ENCODE measurements around the gene OS9. TPM values are rescaled to one million over a fixed set of nuclear protein-coding genes. Genes with fewer than 3 reads are reported as not detected.

OS9 gene
- total RNA-seq, 1 donor: 211 TPM

DNA sequence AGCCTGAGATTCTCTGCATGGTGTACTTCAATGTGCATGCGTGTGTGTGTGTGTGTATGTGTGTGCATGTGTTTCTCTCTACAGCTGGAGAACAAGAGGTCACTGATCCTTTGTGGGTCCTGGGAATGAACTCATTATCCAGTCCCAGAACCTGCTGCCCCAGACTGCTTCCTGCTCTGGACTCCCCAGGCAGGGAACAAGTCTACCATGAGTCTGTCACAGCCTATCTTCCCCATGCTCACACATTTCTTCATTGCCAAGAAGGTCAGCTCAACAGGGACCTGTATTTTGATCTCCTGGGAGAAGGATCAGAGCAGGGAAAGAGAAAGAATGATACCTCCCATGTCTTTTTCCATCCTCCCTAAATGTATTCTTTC is 47.5 kb downstream of the OS9 start:
- Histone ChIP-seq H3K9me3 (ENCODE audit: low read depth, low read length) (no peaks in the 10 kb centered on the region), H3K4me3 (ENCODE audit: insufficient read depth, low read length) (no peak overlapping the region), H3K79me2 (ENCODE audit: insufficient read depth, low read length) (peaks cover 12% of the 10 kb centered on the region), H3K27me3 (ENCODE audit: insufficient read depth, low read length) (peaks cover 60% of the 10 kb centered on the region), H3K4me1 (ENCODE audit: insufficient read depth, low read length) (peaks cover 11% of the 10 kb centered on the region), H2AFZ (ENCODE audit: low read length) (no peak overlapping the region), H3K27ac (ENCODE audit: low read depth, low read length) (no peak overlapping the region), H3K36me3 (ENCODE audit: insufficient read depth, low read length) (peaks cover 4% of the 10 kb centered on the region), H4K20me1 (ENCODE audit: insufficient read depth, low read length) (no peaks in the 10 kb centered on the region), H3K4me2 (ENCODE audit: insufficient read depth, low read length) (no peak overlapping the region)
- DNase-seq (ENCODE audit: insufficient read length, low spot score, missing footprints): no peak
- TF ChIP-seq, protein P1, sequence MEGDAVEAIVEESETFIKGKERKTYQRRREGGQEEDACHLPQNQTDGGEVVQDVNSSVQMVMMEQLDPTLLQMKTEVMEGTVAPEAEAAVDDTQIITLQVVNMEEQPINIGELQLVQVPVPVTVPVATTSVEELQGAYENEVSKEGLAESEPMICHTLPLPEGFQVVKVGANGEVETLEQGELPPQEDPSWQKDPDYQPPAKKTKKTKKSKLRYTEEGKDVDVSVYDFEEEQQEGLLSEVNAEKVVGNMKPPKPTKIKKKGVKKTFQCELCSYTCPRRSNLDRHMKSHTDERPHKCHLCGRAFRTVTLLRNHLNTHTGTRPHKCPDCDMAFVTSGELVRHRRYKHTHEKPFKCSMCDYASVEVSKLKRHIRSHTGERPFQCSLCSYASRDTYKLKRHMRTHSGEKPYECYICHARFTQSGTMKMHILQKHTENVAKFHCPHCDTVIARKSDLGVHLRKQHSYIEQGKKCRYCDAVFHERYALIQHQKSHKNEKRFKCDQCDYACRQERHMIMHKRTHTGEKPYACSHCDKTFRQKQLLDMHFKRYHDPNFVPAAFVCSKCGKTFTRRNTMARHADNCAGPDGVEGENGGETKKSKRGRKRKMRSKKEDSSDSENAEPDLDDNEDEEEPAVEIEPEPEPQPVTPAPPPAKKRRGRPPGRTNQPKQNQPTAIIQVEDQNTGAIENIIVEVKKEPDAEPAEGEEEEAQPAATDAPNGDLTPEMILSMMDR (IDR thresholded peaks at IDR 0.05; ENCODE audit: extremely low read depth, low read depth, low read length): no peak

DNA sequence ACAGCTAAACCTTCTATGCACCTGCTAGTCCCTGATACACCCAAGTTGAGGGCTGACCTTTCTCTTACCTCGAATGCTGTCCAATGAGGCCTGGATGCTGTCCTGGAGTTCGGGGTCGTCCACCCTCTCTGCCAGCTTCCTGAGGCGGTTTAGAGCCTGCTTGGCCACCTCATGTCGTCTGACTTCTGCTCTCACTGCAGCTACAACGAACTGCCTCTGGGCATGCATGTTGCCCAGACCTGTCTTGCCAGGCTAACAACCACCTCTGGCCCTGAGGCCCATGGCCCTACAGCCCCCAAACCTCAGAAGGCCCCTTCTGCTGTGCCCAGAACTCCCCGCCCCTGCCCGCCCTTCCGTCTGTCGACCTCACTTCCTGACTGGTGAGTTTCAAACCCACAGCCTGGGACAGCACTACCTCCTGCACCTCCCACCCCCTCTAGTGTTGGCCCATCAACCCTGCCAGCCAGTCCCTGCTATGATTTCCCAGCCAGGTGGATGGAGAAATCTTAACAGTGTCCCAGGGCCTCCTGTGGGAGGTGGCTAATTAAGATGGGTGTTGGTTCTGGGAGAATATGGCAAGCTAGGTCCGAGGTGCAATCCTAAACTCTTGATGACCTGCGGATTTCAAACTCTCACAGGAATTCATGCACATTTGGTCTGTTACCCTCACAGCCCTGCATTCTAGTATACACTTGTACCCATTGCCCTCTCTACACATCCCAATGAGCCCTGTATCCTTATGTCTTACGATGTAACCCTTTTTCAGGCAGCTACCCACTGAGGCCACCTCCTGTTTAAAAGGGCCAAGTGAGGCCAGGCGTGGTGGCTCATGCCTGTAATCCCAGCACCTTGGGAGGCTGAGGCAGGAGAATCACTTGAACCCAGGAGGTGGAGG is 48.2 kb downstream of the OS9 start:
- H3K27me3 ChIP-seq (ENCODE audit: insufficient read depth, low read length): peaks cover 53% of the 10 kb centered on the region
- peaks cover 11% of the 10 kb centered on the region for H3K36me3 ChIP-seq (ENCODE audit: insufficient read depth, low read length)
- peaks cover 12% of the 10 kb centered on the region for H3K79me2 ChIP-seq (ENCODE audit: insufficient read depth, low read length)
- H3K4me2 ChIP-seq (ENCODE audit: insufficient read depth, low read length): no peak overlapping the region
- H4K20me1 ChIP-seq (ENCODE audit: insufficient read depth, low read length): no peaks in the 10 kb centered on the region
- TF ChIP-seq, protein P1 (IDR thresholded peaks at IDR 0.05; ENCODE audit: extremely low read depth, low read depth, low read length): no peak
- peak; percentile 53 for DNase-seq (ENCODE audit: insufficient read length, low spot score, missing footprints)
- H3K9me3 ChIP-seq (ENCODE audit: low read depth, low read length): no peaks in the 10 kb centered on the region
- H3K4me1 ChIP-seq (ENCODE audit: insufficient read depth, low read length): peaks cover 7% of the 10 kb centered on the region
- H2AFZ ChIP-seq (ENCODE audit: low read length): no peak overlapping the region
- H3K27ac ChIP-seq (ENCODE audit: low read depth, low read length): no peak overlapping the region
- H3K4me3 ChIP-seq (ENCODE audit: insufficient read depth, low read length): no peak overlapping the region

DNA sequence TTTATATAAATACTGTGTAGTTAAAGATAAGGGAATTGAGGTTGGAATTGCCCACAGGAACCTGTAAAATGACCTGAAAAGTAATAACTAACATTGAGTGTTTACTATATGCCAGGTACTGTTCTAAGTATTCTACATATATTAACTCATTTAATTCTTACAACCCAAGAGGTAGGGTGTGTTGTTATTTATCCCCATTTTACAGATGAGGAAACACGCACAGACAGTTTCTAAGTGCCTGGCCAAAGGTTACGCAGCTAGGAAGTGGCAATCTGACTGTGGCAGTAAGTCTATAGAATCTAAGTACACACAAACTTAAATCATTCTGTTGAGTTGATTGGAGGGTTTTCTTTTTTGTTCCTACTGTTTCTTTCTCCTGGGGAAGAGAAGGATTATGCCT is 49.8 kb downstream of the OS9 start:
- H3K9me3 ChIP-seq (ENCODE audit: low read depth, low read length): no peaks in the 10 kb centered on the region
- TF ChIP-seq, protein P1 (IDR thresholded peaks at IDR 0.05; ENCODE audit: extremely low read depth, low read depth, low read length): no peak
- no peak overlapping the region for H2AFZ ChIP-seq (ENCODE audit: low read length)
- H3K4me2 ChIP-seq (ENCODE audit: insufficient read depth, low read length): peak overlapping the region; percentile 97
- H3K27me3 ChIP-seq (ENCODE audit: insufficient read depth, low read length): peaks cover 39% of the 10 kb centered on the region
- H3K27ac ChIP-seq (ENCODE audit: low read depth, low read length): no peak overlapping the region
- H4K20me1 ChIP-seq (ENCODE audit: insufficient read depth, low read length): no peaks in the 10 kb centered on the region
- H3K79me2 ChIP-seq (ENCODE audit: insufficient read depth, low read length): peaks cover 12% of the 10 kb centered on the region
- H3K4me1 ChIP-seq (ENCODE audit: insufficient read depth, low read length): peaks cover 7% of the 10 kb centered on the region
- no peak for DNase-seq (ENCODE audit: insufficient read length, low spot score, missing footprints)
- H3K4me3 ChIP-seq (ENCODE audit: insufficient read depth, low read length): no peak overlapping the region
- H3K36me3 ChIP-seq (ENCODE audit: insufficient read depth, low read length): peaks cover 24% of the 10 kb centered on the region

DNA sequence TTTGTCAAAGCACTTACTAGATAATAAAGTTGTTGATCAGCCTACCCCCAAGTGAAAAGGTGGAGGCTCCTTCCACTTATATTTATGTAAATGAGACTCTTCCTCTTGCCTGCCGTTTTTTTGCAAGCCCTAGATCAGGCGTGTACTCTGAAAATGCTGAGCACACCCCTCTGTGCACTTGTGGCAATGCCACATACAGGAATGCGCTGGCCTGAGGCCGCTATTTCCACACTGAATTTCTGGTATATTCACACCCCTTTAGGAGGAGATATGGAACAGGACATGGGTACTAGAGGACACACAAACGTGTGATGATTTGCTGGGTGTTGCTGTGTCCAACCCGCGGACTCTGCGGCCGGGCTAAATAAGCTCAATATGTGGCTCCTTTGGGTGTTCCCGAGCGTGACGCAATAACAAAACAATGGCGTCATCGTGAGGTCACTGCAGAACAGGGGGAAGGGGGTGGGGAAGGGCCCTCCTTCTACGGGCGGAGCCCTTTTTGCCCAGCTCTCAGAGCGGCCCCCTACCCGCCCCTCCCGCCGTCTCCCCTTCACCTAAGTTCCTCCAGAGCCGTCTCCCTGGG is 50.4 kb downstream of the OS9 start:
- Histone ChIP-seq H3K27ac (ENCODE audit: low read depth, low read length) (peak overlapping the region; percentile 98), H3K4me1 (ENCODE audit: insufficient read depth, low read length) (peaks cover 7% of the 10 kb centered on the region), H3K4me3 (ENCODE audit: insufficient read depth, low read length) (peak overlapping the region; percentile 97), H3K79me2 (ENCODE audit: insufficient read depth, low read length) (peaks cover 17% of the 10 kb centered on the region), H3K36me3 (ENCODE audit: insufficient read depth, low read length) (peaks cover 29% of the 10 kb centered on the region), H3K4me2 (ENCODE audit: insufficient read depth, low read length) (peak overlapping the region; percentile 97), H4K20me1 (ENCODE audit: insufficient read depth, low read length) (no peaks in the 10 kb centered on the region), H3K9me3 (ENCODE audit: low read depth, low read length) (no peaks in the 10 kb centered on the region), H2AFZ (ENCODE audit: low read length) (peak overlapping the region; percentile 75), H3K27me3 (ENCODE audit: insufficient read depth, low read length) (peaks cover 33% of the 10 kb centered on the region)
- TF ChIP-seq, protein P1 (IDR thresholded peaks at IDR 0.05; ENCODE audit: extremely low read depth, low read depth, low read length): no peak
- peak; percentile 69 for DNase-seq (ENCODE audit: insufficient read length, low spot score, missing footprints)

Measured in osteoblast (primary cell).